Breast epithelium (tissue), 4 donors: ENCODE results near the gene CBFA2T3. TPM values are rescaled to one million over a fixed set of nuclear protein-coding genes. Genes with fewer than 3 reads are reported as not detected.

Experiments used
- DNase-seq, 2 donors: peaks; one replicate each; pipeline ENCODE4 v3.0.0-alpha.2; 2019; ENCODE audit warnings: low spot score in 2 of 2
- H3K27ac ChIP-seq, 2 donors: fragments of 200-600 bp; sonication (generic) in 1 of 2; one replicate each; pipeline ENCODE4 v1.5.1; 2016 to 2019; ENCODE audit warnings: mild to moderate bottlenecking in 1 of 2
- H3K27me3 ChIP-seq, 2 donors: fragments of 200-600 bp; sonication (generic) in 1 of 2; one replicate each; pipeline versions ENCODE4 v1.5.1 to v1.6.0; 2017 to 2019; ENCODE audit warnings: control low read depth in 1 of 2, mild to moderate bottlenecking in 1 of 2
- H3K36me3 ChIP-seq: fragments of 200-600 bp; one replicate; pipeline ENCODE4 v1.5.1; 2019
- H3K4me1 ChIP-seq, 2 donors: fragments of 200-600 bp; sonication (generic); one replicate each; pipeline ENCODE4 v1.5.1; 2016 to 2019; ENCODE audit warnings: control low read depth in 1 of 2
- H3K4me3 ChIP-seq, 3 donors: fragments of 200-600 bp; sonication (generic); 1 replicate in 2 of 3; 2 replicates in 1 of 3; pipeline ENCODE4 v1.5.1; 2016 to 2019; ENCODE audit warnings: mild to moderate bottlenecking in 3 of 3, moderate library complexity in 2 of 3
- H3K9me3 ChIP-seq, 2 donors: fragments of 200-600 bp; sonication (generic) in 1 of 2; one replicate each; pipeline ENCODE4 v1.5.1; 2016 to 2019; ENCODE audit warnings: control low read depth in 1 of 2
- POLR2A ChIP-seq: fragments of 450-650 bp; IDR thresholded peaks from one replicate; pipeline ENCODE4 v1.6.1; 2016; ENCODE audit warnings: antibody characterized with exemption, mild to moderate bottlenecking, moderate library complexity
- POLR2AphosphoS5 ChIP-seq, 3 donors: sonication (generic); formaldehyde crosslinking; IDR thresholded peaks; one replicate each; pipeline ENCODE4 v1.6.1; 2017; ENCODE audit warnings: antibody characterized with exemption in 3 of 3
- intact Hi-C: fragments of 100-400 bp; cut with DNase I; formaldehyde crosslinking; loops from one replicate; pipeline ENCODE4 v1.15.1; 2023; ENCODE audit warnings: low total_unique reads
- total RNA-seq, 3 donors: library from RNA; depleted of rRNA; stranded (reverse); fragments of >200 nt; gene quantifications; one replicate each; pipeline ENCODE4 v1.1.0, GENCODE V29; 2016
- TF ChIP-seq, protein P1 (sequence below), 3 donors: fragments of 450-650 bp; IDR thresholded peaks; one replicate each; pipeline ENCODE4 v1.5.1; 2016 to 2017; ENCODE audit warnings: antibody characterized with exemption in 3 of 3, mild to moderate bottlenecking in 3 of 3, moderate library complexity in 3 of 3

CBFA2T3 gene
- total RNA-seq, 3 donors from 2014 or later = 0.64 to 2.3 (median 0.88) TPM

DNA sequence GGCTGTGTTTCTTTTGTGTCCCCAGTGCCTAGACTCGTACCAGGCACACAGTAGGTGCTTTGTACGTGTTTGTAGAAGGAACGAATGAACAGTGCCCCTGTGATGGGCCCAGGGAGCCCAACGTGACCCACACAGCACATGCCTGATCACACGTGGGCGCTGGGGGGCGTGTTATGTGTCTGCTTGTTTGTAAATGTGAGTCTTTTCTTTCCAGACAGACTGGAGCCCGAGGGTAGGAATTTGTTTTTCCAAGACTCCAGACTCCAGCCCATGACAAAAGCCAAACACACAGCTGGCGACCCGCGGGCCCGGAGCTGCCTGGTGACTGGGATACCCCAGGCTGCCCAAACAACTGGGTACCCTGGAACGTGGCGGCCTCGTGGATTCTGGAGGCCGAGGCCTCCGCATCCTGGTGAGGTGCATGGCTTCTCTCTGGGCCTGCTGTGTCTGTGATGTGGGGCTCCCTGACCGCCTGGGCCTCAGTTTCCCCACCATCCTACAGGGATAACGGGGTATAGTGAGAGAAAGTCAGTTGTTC lies 14.9 kb upstream of the CBFA2T3 start:
- H3K4me3 ChIP-seq = no peak overlapping the region
- TF ChIP-seq, protein P1, sequence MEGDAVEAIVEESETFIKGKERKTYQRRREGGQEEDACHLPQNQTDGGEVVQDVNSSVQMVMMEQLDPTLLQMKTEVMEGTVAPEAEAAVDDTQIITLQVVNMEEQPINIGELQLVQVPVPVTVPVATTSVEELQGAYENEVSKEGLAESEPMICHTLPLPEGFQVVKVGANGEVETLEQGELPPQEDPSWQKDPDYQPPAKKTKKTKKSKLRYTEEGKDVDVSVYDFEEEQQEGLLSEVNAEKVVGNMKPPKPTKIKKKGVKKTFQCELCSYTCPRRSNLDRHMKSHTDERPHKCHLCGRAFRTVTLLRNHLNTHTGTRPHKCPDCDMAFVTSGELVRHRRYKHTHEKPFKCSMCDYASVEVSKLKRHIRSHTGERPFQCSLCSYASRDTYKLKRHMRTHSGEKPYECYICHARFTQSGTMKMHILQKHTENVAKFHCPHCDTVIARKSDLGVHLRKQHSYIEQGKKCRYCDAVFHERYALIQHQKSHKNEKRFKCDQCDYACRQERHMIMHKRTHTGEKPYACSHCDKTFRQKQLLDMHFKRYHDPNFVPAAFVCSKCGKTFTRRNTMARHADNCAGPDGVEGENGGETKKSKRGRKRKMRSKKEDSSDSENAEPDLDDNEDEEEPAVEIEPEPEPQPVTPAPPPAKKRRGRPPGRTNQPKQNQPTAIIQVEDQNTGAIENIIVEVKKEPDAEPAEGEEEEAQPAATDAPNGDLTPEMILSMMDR (IDR thresholded peaks at IDR 0.05) = no peak
- TF ChIP-seq POLR2A (no peak), POLR2AphosphoS5 (IDR thresholded peaks at IDR 0.05) (no peak)
- intact Hi-C loops = no loop called here
- DNase-seq = no peak
- H3K27ac ChIP-seq = no peak overlapping the region
- H3K27me3 ChIP-seq = peaks cover 0 to 82% of the 10 kb centered on the region in 2 donors
- H3K9me3 ChIP-seq = no peaks in the 10 kb centered on the region
- H3K4me1 ChIP-seq = no peaks in the 10 kb centered on the region
- H3K36me3 ChIP-seq = no peaks in the 10 kb centered on the region

DNA sequence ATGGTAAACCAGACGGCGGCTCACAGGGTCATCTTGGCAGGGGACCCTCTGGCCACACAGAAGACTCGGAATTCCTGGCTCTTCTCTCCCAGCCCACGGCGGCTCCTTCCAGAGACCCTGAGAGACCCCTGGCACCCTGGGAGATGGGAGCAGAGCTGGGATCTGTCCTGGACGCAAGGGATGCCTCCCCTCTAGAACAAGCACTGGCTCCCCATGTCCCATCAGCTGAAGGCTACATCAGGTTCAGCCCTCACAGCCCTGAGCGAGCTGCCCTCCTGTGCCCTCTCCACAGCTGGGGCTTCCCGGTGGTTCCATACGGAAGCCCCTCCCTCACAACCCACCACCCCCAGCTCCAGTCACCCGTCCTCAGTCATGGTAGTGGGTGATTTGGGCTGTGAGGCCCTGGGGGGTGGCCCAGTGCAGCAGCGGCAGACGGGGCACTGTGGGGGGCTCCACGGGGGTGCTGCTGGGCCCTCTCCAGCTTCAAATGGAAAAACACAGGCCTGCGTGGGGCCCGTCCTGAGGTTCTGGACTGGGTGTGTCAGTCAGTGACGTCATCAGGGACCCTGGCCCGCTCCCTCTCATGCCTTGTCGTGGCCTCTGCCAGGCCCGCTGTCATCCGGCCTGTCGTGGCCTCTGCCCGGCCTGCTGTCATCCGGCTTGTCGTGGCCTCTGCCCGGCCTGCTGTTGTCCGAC lies 13.0 kb upstream of the CBFA2T3 start:
- Histone ChIP-seq H3K9me3 (no peaks in the 10 kb centered on the region), H3K27me3 (peaks cover 0 to 82% of the 10 kb centered on the region in 2 donors), H3K4me1 (no peaks in the 10 kb centered on the region), H3K27ac (no peak overlapping the region), H3K4me3 (no peak overlapping the region), H3K36me3 (no peaks in the 10 kb centered on the region)
- no peak for DNase-seq
- intact Hi-C loops = no loop called here
- no peak for TF ChIP-seq POLR2AphosphoS5 (IDR thresholded peaks at IDR 0.05)
- TF ChIP-seq, protein P1 (IDR thresholded peaks at IDR 0.05) = no peak

- H3K9me3 ChIP-seq = no peaks in the 10 kb centered on the region
- H3K27ac ChIP-seq = no peak overlapping the region
- no peak for DNase-seq
- H3K4me1 ChIP-seq = no peaks in the 10 kb centered on the region
- peaks cover 0 to 81% of the 10 kb centered on the region in 2 donors for H3K27me3 ChIP-seq
- H3K36me3 ChIP-seq = no peaks in the 10 kb centered on the region
- intact Hi-C loops = no loop called here
- TF ChIP-seq, protein P1 (IDR thresholded peaks at IDR 0.05) = no peak
- TF ChIP-seq POLR2A = no peak
- no peak for TF ChIP-seq POLR2AphosphoS5 (IDR thresholded peaks at IDR 0.05)
- H3K4me3 ChIP-seq = no peak overlapping the region
These were observed 12.2 kb upstream of the CBFA2T3 start for GRCh38 chr16:88988980-88989811.

DNA sequence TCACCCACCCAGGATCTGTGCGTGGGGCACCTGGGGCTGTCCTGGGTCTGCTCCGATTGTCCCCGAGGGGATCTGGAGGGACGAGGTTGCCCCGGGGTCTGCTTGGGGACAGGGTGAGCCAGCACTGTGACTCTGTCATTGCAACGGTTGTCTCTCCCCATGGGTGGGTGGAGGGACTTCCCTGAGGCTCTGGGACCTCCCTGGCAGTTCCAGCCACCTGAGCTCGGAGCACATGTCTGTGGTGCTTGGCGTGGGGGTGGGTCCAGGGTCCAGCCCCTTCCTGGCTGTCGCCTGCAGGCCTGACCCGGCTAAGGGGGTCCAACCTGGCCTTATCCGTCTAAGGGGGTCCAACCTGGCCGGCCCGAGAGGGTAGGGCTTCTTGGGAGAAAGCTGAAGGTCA lies 8.5 kb upstream of the CBFA2T3 start:
- no peaks in the 10 kb centered on the region for H3K4me1 ChIP-seq
- H3K36me3 ChIP-seq = no peaks in the 10 kb centered on the region
- TF ChIP-seq POLR2AphosphoS5 (IDR thresholded peaks at IDR 0.05) = no peak
- TF ChIP-seq, protein P1 (IDR thresholded peaks at IDR 0.05) = no peak
- no peaks in the 10 kb centered on the region for H3K9me3 ChIP-seq
- peaks cover 0 to 75% of the 10 kb centered on the region in 2 donors for H3K27me3 ChIP-seq
- intact Hi-C loops = no loop called here
- no peak for DNase-seq
- no peak overlapping the region for H3K27ac ChIP-seq
- H3K4me3 ChIP-seq = no peak overlapping the region
